NCI-H2227 treated with DMSO at 0.1 percent for 48 hours (cell line): ENCODE data around the gene ZC3H6.

ENCODE experiments used
- DNase-seq: peaks from one replicate; lab custom pipeline; 2025; lab: John Stamatoyannopoulos, UW

Gene ZC3H6, protein sequence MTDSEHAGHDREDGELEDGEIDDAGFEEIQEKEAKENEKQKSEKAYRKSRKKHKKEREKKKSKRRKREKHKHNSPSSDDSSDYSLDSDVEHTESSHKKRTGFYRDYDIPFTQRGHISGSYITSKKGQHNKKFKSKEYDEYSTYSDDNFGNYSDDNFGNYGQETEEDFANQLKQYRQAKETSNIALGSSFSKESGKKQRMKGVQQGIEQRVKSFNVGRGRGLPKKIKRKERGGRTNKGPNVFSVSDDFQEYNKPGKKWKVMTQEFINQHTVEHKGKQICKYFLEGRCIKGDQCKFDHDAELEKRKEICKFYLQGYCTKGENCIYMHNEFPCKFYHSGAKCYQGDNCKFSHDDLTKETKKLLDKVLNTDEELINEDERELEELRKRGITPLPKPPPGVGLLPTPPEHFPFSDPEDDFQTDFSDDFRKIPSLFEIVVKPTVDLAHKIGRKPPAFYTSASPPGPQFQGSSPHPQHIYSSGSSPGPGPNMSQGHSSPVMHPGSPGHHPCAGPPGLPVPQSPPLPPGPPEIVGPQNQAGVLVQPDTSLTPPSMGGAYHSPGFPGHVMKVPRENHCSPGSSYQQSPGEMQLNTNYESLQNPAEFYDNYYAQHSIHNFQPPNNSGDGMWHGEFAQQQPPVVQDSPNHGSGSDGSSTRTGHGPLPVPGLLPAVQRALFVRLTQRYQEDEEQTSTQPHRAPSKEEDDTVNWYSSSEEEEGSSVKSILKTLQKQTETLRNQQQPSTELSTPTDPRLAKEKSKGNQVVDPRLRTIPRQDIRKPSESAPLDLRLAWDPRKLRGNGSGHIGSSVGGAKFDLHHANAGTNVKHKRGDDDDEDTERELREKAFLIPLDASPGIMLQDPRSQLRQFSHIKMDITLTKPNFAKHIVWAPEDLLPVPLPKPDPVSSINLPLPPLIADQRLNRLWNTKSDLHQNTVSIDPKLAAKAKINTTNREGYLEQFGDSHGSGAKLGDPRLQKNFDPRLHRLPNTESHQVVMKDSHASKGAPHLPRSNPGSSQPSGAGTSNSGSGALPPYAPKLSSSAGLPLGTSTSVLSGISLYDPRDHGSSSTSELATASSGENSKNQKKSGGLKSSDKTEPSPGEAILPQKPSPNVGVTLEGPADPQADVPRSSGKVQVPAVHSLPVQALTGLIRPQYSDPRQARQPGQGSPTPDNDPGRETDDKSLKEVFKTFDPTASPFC

DNA sequence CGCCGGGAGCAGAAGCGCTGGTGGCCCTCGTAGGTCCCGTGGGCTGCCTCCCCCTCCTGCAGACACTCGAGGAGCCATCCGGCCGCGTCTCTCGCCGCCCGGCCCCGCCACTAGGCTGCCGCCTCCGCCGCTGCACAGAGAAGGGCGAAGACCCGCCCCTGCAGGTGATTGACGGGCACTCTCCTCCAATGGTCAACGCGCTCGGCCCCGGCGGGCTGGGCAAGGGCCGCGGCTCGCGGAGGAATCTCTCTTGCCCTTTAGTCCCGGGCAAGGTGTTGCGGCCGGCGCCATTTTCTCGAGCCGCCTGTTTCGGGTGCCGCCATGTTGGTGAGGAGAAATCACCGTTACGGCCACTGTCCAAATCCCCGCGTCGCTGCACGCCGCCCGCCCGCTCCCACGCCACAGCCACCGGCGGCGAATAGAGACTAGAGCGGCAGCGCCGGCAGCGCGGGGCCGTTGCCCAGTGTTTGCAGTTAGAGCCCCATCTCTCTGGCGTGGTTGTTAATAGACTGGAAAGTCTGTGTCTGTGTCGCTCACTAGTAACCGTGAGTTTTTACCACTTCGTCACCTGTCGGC lies at the start of gene ZC3H6:
Gene ZC3H6, plus strand, starts transcription at position 287 of the 576 bp plus-strand sequence. CDS start 398 bp downstream, outside the sequence.
- peak; percentile 98 for DNase-seq

DNA sequence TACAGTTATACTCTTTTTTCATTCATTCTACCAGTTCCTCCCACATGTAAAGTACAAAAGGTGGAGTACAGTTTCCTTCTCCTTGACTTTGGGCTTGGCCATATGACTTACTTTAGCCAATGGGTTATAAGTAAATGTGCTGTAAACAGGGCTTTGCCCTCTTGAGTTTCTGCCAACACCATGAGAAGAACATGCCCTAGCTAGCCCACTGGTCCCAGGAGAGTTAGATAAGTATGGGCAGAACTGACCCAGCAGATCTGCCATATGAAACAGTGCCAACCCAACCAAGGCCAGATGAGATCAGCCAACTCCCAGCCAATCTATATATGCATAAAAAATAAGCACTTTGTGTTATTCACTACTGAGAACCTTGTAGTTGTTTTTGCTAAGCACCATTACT lies 46.0 kb upstream of the ZC3H6 start:
- no peak for DNase-seq

DNA sequence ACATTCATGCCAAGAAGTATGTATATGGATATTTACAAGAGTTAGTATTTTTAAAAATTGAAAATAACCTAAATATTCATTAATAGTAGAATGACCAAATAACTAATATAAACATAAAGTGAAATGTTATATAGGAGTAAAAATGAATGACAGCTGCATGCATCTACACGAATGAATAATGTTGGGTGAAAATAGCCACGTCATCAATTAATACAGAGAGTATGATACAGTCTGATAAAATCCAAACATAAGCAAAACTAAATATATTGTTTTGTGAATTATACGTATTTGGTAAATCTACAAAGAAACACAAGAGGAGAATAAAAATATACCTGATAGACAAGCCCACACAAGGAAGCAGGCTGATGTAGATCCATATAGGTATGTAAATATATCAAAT lies 45.0 kb upstream of the ZC3H6 start:
- DNase-seq: no peak

DNA sequence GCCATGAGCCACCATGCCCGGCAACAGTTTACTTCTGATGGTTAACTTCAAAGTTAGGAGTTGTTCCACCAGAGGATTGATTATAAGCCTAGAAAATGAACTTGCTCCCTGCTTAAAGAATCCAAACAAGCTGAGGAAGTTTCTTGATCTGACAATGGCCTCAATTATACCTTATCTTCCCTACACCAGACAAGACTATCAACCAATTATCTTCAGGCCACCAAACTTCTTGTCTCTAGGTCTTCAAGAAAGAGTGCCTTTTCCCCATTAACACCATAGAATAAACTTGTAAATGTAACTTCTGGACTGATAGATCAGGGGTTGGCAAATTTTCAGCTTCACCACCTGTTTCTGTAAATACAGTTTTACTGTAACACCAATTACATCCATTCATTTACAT lies 35.5 kb upstream of the ZC3H6 start:
- no peak for DNase-seq

DNA sequence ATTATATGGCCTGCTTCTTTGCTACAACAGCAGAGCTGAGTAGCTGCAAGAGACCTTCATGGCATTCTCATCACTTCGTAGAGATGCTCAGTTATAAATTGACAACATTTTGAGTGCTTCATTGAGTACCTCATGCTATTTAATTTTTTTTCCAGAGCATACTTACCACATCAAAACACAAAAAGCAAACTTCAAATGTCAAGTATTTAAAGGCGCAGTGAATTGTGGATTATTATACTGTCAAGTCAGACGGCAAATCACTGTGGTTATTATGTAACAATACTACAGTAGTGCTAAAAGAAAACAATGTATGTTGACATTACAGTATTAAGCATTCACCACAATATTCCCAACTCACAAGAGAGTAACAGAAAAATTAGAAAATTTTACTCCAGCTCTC lies 33.0 kb upstream of the ZC3H6 start:
- DNase-seq: peak; percentile 24

DNA sequence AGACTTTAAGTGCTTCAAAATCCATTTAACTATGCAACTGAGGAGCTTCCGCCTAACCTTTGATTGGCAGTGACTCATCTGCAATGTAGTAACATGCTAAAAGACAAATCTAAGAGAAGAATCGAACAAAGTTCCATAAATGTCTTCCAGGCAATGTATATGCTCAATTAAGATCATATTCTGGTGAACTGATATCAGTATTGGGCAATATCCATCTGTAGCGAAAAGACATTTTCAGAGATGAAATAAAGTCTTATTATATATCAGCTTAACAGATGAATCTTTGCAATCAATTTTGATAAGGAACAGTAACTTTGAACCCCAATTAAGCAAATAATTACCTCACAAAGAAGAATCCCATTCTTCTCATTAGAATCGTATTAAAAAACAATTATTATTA lies 32.2 kb upstream of the ZC3H6 start:
- DNase-seq: no peak

DNA sequence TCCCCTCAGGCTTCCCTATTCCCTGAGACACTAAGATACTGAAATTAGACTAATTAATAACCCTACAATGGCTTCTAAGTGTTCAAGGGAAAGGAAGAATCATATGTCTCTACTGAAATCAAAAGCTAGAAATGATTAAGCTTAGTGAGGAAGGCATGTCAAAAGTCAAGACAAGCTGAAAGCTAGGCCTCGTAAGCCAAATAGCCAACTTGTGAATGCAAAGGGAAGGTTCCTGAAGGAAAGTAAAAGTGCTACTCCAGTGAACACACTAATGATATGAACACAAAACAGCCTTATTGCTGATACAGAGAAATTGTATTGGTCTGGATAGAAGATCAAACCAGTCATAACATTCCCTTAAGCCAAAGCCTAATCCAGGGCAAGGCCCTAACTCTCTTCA lies 30.5 kb upstream of the ZC3H6 start:
- DNase-seq: no peak

DNA sequence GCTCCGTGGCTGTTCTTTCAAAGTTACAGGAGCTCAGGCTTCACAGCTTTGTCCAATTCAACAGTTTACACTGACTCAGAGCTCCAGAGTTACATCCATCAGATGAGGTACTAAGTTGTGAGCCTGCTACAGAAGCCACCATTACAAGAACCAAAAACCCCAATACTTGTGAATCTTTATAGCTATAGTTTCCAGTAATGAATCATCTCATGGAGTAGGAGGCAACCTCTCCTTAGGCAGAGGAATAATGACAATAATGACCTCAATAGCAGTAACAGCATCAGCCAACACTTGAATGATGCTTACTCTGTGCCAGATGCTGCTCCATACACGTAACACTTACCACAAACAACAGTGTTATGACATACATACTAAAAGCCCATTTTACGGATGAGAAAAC lies 24.1 kb upstream of the ZC3H6 start:
- DNase-seq: no peak

DNA sequence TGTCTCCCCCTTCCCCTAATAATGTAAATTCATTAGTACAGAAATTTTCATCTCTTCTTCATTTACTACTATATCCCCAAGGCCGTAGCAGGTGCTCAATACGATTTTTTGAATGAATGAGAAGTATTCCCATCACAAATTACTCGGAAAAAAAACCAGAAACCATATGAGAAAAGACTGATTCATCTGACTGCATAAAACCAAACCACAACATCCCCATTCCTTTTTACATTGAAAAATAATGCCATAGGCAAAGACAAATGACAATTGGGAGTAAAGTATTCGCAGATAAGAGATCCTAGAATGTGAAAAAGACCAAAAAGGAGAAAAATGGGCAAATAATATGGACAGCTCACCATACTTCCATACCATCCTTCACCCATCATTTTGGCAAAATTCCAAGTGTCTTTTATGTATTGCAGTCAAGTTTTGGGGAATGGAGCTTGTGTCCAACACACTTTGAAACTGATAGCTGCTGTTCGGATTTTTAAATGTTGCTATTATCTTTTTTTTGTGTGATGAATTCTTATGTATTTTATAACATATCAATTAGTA lies 22.1 kb upstream of the ZC3H6 start:
- DNase-seq: no peak

DNA sequence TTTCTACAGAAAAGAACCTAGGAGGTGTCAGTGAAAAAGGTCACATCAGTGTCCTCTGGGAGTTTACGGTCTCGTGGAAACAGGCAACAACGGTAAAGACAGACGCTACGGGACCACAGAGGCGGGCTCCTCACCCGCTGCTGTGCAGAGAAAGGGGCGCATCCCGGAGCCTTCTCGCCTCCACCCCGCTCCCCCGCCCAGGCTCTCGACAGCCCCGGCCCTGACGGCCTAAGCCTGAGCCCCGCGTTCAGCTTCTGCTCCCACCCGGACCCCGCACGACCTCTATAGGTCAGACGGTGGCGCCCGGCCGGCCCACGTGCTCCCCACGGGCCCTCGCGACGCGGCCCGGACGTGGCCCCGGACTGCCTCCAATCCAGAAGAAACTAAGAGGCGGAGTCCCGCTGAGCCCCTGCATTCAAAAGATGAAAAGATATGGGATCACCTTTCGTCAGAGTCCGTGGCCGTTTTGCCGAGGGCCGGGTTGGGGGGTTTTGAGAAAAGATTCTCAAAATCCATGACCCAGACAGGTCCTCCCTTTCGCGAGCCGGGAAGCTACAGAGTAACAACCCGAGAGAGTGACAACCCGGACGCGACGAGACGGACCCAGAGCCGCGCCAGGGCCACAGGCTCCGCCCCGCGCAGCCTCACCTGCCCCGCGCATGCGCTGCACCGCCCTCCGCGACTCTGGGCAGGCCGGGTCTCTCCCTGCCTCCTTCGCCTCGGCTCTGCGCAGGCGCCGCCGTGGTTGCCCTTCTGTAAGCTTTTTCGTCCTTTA lies 20.7 kb upstream of the ZC3H6 start, which contains the start of gene ZC3H8:
Gene ZC3H8, minus strand, starts transcription at position 577 of the 775 bp plus-strand sequence. Its CDS starts 61 bp downstream, at position 516.
- DNase-seq: peak; percentile 96

DNA sequence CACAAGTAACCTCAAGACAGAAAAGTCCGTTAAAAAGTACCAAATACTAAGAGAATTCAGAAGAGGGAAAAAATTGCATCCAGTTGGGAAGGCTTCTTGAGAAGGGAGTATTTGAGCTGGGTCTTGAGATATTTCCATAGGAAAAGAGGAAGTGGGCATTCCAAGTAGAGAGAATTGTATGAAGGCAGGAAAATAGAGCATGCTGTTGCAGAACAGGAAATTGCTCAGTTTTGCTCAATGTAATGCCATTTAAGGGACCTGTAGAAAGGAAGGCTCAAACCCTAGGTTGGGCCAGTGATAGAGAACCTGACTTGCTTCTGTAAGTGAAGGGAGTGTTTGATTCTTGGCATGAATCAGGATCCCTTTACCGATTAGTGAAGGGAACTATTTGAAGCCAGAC lies 19.5 kb upstream of the ZC3H6 start:
- DNase-seq: no peak

DNA sequence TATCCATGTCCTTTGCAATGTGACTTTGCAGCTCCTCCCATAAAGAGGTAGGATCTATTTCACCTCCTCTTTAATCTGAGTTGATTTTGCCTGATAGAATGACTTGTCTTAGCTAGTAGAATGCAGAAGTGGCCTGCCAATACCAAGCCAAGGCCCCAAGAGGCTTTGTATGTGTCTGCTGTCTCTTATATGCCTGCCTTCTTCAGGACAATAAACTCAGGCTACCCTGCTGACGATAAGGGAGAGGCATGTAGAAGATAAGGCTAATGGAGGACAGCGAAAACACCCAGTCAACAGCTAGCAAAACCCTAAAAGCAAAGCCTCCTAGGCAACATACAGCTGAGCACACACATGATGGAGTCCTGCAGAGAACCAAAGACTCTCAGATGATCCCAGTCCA lies 18.7 kb upstream of the ZC3H6 start:
- no peak for DNase-seq

DNA sequence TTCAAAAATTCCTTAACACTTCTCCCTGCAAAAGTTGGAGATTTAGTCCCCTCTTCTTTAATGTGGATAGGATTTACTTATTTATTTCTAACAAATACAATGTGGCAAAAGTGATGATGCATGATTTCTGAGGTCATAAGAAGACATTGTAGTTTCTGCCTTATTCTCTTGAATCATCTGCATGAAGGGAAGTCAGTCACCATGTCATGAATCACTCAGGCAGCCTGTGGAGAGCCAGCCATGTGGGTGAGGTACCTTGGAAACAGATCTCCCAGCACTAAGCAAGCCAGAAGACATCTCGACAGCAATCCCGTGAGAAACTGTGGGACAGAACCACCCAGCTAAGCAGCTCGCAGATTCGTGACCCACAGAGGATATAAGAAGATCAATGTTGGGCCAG lies 17.8 kb upstream of the ZC3H6 start:
- DNase-seq: no peak

DNA sequence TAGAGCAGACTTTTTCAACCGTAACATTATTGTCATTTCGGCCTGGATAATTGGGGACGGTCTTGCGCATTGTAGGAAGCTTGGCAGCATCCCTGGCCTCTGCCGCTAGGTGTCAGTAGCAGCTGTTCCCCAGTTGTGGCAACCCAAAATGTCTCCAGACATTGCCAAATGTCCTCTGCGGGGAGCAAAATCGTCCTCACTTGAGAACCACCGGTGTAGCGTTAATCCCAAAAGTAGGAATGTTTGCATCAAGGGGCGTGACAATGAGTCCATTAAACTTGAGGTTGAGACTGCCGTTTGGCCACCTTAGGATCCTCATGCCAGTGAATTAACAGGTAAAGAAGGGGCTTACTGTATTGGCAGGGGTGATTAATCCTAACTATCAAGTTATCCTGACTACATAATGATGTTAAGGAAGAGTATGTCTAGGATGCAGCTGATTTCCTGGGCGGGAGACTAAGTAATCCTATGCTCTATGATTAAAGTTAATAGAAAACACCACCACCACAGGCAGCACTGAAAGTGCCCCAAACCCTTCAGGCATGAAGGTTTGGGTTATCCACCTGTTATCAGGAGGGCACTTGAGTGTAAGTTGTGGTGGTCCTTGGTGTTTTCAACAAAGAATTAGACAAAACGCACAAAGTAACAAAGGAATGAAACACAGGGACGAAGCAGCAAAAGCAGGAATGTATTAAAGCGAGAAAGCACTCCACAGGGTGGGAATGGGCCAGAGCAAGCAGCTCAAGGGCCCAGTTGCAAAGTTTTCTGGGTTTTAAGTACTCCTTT lies 15.7 kb upstream of the ZC3H6 start:
- peak; percentile 81 for DNase-seq

DNA sequence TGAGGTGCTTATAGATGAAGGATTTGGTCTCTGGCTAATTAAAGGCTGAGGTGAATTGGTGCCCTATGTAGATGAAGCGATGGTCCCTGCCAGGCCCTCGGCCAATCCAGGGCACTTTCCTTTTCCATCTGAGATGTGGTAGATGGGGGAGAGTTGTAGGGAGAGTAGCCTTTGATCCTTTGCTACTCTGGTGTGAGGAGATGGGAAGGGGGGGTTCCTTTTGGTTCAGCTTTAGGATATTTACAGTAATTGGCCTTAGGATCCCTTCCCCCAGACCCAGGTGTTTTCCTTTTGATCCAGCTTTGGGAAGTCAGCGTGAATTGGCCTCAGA lies 15.1 kb upstream of the ZC3H6 start:
- no peak for DNase-seq

DNA sequence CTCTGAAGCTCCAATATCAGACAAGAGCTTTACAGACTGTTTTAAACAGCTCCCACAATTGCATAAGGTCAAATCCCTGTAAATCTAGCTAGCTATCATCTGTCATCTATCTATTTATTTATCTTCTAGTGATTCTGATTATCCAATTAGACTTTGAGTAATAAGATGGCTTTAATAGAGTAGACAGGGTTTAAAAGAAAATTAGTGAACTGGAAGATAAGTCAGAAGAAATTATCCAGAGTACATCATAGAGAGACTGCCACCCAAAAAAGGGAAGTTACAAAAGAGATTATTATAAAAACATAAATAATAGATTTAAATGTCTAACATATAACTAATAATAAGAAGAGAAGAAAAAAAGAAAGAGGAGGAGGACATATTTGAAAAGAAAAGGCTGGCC lies 12.5 kb upstream of the ZC3H6 start:
- DNase-seq: no peak

DNA sequence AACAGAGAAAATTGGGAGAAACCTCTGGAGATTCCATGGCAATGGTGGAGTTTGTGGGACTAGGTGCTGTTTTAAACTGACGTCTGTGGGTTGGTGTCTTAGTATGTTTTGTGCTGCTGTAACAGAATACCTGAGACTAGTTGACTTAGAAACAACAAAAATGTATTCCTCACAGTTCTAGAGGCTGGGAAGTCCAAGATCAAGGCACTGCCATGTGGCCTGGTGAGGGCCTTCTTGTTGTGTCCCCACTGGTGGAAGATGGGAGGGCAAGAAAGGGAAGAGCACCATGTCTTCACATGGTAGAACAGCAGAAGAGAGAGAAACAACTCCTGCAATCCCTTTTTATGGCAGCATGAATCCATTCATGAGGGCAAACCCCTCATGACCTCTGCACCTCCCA lies 6.8 kb upstream of the ZC3H6 start:
- no peak for DNase-seq

DNA sequence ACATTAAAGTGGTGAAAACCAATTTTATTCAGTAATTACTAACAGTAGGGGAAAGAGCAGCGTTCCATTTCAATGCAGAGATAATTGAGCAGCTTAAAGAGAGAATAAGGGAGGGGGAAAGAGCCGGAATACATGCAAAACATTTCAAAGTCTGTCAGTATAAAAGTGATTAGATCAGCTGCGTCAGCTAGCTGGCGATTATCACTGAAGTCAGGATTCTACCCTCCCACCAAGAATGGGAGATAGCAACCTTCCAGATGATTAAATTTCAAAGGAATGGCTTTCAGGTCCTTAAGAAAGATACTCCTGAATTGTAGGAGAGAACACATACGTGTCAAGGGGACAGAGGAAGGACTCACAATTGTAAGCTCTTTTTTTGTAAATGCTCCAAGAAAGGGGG lies 2.7 kb upstream of the ZC3H6 start:
- peak; percentile 65 for DNase-seq

DNA sequence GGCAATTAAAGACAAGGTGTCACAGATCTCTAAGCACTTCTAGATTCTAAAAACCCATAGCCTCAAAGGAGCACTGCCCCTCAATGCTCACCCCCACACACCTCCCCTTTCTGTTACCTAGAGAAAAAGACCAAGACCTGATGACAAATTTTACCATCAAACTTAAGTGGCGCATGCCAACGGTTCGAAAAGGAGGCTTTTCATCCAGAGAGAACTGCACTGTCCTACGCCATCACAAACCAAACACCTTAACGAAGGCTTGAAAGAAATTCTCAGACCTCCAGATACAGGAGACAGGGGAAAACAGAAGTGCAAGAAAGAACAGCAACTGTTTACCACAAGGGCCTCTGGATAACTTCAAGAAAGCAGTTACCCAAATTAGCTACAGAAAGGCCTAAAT lies 2.0 kb upstream of the ZC3H6 start:
- no peak for DNase-seq
